ENCODE data around the gene NUP214.

The NUP214 gene

GRCh38 chr9:131125288-131126058 is at the start of gene NUP214:
TSS of gene NUP214 (plus strand) at chr9:131125586. CDS start at chr9:131125705, 119 bp downstream.
- DNase-seq (ENCODE audit: insufficient read length, low spot score) (peak; percentile 98), FAIRE-seq (peak; percentile 97)

GRCh38 chr9:131076347-131077195 is 48.8 kb upstream of the NUP214 start:
- FAIRE-seq (no peak), DNase-seq (ENCODE audit: insufficient read length, low spot score) (no peak)

DNA sequence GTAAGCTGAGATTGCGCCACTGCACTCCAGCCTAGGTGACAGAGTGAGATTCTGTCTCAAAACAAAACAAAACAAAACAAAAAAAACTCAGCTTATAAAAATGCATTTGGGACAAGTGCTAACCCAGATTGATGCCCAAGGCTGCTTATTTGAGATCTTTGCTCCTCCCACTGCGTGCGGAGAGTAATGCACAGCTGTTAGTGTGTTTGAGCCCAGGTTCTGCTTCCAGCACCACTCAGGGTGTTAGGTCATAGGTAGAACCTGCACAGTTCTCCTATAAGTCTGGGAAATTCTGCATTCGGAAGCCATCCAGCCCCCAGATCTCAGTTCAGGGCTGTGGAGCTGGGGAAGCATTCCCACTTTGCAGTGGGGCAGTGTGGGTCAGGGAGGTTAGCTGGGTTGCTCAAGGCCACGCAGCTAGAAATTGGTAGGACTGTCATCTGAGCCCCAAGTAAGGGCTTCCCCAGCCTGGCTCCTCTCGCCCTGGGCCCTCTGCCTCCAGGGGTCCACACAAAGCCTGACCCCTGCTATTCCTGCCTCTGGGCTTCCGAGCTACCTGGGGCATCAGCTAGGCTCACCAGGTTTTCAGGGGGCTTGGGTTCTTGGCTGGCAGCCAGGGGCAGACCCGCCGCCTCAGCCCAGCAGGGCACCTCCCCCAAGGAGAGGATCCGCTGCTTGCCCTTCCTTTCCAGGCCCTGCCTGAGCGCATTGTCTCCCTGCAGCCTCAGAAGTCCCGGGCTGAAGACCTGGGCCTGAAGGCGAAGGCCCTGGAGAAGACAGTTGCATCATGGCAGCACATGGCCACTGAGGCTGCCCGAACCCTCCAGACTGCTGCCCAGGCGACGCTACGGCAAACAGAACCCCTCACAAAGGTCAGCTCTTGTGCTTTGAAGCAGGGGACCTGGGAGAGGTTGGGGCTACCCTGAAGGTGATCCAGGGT is 46.7 kb upstream of the NUP214 start:
- no peak for FAIRE-seq
- DNase-seq (ENCODE audit: insufficient read length, low spot score) = no peak

- DNase-seq (ENCODE audit: insufficient read length, low spot score) = no peak
Observed at GRCh38 chr9:131080589-131080988, 44.8 kb upstream of the NUP214 start.

GRCh38 chr9:131081868-131082267 is 43.5 kb upstream of the NUP214 start:
- FAIRE-seq (no peak), DNase-seq (ENCODE audit: insufficient read length, low spot score) (no peak)

More at GRCh38 chr9:131080589-131080988, 44.8 kb upstream of the NUP214 start:
- FAIRE-seq = no peak

GRCh38 chr9:131082774-131083512 is 42.4 kb upstream of the NUP214 start:
- FAIRE-seq = no peak
- no peak for DNase-seq (ENCODE audit: insufficient read length, low spot score)

DNA sequence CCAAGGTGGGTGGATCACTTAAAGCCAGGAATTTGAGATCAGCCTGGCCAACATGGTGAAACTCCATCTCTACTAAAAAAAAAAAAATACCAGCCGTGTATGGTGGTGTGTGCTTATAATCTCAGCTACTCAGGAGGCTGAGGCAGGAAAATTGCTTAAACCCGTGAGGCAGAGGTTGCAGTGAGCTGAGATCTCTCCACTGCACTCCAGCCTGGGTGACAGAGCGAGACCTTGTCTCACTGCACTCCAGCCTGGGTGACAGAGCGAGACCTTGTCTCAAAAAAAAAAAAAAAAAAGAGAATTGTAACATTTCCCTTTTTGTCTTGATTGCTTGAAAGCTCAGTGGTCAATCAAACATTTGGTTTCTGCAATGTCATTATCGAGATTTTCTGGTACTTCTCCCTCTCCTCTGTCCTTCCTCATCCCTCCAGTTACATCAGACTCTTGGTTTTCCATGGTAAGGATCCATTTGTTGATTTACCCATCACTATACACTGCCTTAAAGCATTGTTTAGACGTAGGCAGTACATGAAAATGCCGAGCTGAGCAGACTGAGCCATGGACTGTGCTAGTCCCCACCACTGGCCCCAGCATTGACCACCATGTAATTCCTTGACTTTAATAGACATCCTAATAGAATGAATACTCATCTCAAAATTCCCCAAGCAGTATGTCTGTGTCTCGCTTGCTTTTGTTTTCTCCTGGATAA is 40.6 kb upstream of the NUP214 start:
- FAIRE-seq (no peak), DNase-seq (ENCODE audit: insufficient read length, low spot score) (no peak)

DNA sequence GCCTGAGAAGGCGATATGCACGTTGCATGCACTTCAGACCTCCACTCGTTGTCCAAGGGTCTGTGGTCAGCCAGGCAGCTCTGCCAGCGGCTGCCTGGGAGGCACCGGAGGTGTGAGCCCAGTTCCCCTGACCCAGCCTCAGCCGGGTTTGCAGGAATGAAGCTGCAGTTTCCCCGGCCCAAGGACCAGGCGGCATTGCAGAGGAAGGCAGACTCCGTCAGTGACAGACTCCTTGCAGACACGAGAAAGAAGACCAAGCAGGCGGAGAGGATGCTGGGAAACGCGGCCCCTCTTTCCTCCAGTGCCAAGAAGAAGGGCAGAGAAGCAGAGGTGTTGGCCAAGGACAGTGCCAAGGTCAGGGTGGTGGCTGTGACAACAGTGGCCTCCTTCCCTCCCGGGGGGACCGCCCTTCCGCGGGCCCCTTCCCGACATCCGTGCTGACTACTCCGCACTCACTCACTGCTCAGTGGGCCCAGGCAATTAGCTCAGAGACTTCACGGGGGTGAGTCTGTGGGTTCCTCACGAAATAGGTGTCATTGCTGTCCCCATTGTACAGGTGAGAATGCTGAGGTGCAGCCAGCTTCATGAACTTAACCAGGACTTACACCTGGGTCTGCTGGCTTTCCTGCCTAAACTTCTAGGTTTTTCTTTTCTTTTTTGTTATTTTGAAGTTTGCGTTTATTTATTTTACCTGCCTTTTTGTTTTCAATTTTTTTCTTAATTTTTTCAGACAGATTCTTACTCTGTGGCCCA is 39.8 kb upstream of the NUP214 start:
- DNase-seq (ENCODE audit: insufficient read length, low spot score) = no peak
- no peak for FAIRE-seq

DNA sequence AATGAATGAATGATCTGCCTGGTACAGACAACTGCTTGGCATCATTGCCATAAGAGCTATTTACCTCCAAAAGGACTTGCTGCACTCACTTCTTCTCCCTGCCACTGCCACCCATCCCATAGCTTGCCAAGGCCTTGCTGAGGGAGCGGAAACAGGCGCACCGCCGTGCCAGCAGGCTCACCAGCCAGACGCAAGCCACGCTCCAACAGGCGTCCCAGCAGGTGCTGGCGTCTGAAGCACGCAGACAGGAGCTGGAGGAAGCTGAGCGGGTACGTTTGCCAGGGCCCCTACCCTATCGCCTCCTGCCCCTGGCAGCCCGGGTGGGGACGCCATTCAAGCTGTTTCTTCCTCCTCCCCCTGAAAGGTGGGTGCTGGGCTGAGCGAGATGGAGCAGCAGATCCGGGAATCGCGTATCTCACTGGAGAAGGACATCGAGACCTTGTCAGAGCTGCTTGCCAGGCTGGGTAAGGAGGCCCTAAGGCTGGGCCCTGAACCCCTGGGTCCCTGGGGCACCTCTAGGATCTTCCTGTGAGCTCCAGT is 38.0 kb upstream of the NUP214 start:
- FAIRE-seq = no peak
- DNase-seq (ENCODE audit: insufficient read length, low spot score) = no peak

DNA sequence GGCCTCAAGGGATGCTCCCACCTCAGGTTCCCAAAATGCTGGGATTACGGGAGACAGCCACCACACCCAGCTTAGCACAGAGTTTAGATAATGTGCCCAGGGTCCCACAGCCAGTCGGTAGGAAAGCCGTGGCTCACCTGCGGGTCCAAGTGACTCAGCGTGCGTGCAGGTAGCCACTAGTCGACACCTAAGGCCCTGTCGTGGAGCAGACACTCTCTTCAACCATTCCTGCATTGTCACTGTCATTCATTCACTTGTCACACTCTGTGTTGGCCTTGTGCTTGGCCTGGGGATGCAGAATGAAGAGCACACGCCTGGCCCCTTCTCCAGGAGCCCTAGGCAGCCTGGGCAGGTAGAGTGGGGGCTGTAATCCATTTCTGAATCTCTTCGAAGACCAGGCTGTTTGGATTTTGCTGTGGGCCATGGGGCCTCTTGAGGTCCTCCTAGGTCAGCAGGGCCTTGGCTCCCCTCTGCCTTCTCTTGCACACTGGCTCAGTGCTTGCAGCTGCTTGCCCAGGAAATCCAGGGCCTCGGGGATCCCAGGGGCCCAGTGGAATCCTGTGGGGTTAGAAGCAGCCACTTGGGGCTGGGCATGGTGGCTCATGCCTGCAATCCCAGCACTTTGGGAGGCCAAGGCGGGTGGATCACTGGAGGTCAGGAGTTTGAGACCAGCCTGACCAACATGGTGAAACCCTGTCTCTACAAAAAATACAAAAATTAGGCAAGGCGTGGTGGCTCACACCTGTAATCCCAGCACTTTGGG is 35.2 kb upstream of the NUP214 start:
- FAIRE-seq = no peak
- no peak for DNase-seq (ENCODE audit: insufficient read length, low spot score)

- FAIRE-seq = no peak
- no peak for DNase-seq (ENCODE audit: insufficient read length, low spot score)
Observed at GRCh38 chr9:131091352-131091992, 33.9 kb upstream of the NUP214 start.

GRCh38 chr9:131092030-131092429 is 33.4 kb upstream of the NUP214 start:
- DNase-seq (ENCODE audit: insufficient read length, low spot score) (no peak), FAIRE-seq (no peak)

GRCh38 chr9:131092548-131093440 is 32.6 kb upstream of the NUP214 start:
- FAIRE-seq = no peak
- DNase-seq (ENCODE audit: insufficient read length, low spot score) = no peak

DNA sequence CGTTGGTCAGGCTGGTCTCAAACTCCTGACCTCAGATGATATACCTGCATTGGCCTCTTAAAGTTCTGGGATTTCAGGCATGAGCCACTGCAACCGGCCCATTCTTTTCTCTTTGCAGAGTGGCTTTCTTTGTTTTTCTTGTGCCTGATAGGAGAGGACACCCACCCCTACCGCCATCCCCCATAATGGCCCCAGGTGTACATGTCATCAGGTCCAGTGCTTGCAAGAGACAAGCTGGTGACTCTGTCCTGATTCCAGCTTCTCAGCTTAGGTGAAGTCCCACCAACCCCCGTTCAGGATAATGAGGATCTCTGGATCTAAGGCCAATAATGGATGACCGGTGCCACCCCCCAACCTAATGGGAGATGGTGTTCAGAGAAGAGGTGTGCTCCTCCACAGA is 31.4 kb upstream of the NUP214 start:
- FAIRE-seq = no peak

DNA sequence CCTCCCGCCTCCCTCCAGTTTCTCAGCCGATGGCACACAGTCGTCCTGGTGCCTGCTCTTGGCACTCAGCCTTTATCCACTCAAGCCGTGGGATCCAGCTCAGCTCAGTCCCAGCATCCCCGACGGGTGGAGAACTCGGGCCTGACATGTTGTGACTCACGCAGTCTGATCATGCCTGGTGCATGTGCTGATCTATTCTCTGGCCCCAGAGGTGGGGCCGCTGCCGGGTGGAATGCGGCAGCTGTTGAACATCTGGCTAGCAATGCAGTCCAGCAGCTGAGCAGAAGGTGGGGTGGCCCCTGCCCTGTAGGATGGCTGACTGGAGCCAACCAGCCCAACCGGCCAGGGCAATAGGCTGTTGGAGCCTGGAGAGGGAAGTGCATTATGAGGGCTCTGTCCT is 30.8 kb upstream of the NUP214 start:
- no peak for DNase-seq (ENCODE audit: insufficient read length, low spot score)
- FAIRE-seq = no peak

More for the DNA sequence above, 31.4 kb upstream of the NUP214 start:
- no peak for DNase-seq (ENCODE audit: insufficient read length, low spot score)

GRCh38 chr9:131095666-131096268 is 29.6 kb upstream of the NUP214 start:
- FAIRE-seq (no peak), DNase-seq (ENCODE audit: insufficient read length, low spot score) (no peak)
